ENCODE data around the gene KCNJ6. TPM values are rescaled to one million over a fixed set of nuclear protein-coding genes. Genes with fewer than 3 reads are reported as not detected.

The KCNJ6 gene
- total RNA-seq, 1 experiment from 2014 or later: not detected

- Histone ChIP-seq H3K9me2 (ENCODE audit: insufficient read depth) (no peaks in the 10 kb centered on the region), H3K27me3 (ENCODE audit: insufficient read depth, low read length) (no peaks in the 10 kb centered on the region), H3K9ac (ENCODE audit: low read length) (no peak overlapping the region), H2AFZ (ENCODE audit: low read depth, low read length, poor library complexity, severe bottlenecking) (no peak overlapping the region), H3K4me1 (ENCODE audit: control insufficient read depth in 1 of 2, insufficient read depth in 2 of 2, low read length in 2 of 2) (no peaks in the 10 kb centered on the region), H3K9me3 (ENCODE audit: control insufficient read depth in 1 of 2, insufficient read depth in 1 of 2, low read depth in 1 of 2, low read length in 2 of 2) (peaks cover 0 to 13% of the 10 kb centered on the region in 2 experiments; a peak in 1 of 4 replicates), H4K20me1 (ENCODE audit: insufficient read depth) (no peaks in the 10 kb centered on the region), H3K4me2 (ENCODE audit: low read length) (no peak overlapping the region), H3K79me2 (ENCODE audit: insufficient read depth, low read length) (no peaks in the 10 kb centered on the region), H3K36me3 (ENCODE audit: control insufficient read depth in 1 of 2, insufficient read depth in 2 of 2, low read length in 2 of 2) (no peaks in the 10 kb centered on the region), H3K4me3 (replicated peaks in 1 of 2; ENCODE audit: low read depth in 1 of 2, low read length in 2 of 2) (no peak overlapping the region), H3K27ac (ENCODE audit: low read depth, low read length) (no peak overlapping the region)
- DNase-seq (ENCODE audit: low read depth, low spot score) (no peak), ATAC-seq (no peak)
- intact Hi-C loops (cut with micrococcal nuclease): no loop called here
- CTCF ChIA-PET: no interaction called here
- POLR2A ChIA-PET: no interaction called here
- no peak for TF ChIP-seq JUND (IDR thresholded peaks at IDR 0.05)
- no peak for TF ChIP-seq SRF (IDR thresholded peaks at IDR 0.05; ENCODE audit: low read depth)
- TF ChIP-seq ZNF274 (IDR thresholded peaks at IDR 0.05; ENCODE audit: low read depth, low read length): no peak
- no peak for TF ChIP-seq EZH2phosphoT487 (IDR thresholded peaks at IDR 0.05; ENCODE audit: borderline replicate concordance)
- no peak for TF ChIP-seq CBX3 (IDR thresholded peaks at IDR 0.05; ENCODE audit: low read depth)
- no peak for TF ChIP-seq SP1 (IDR thresholded peaks at IDR 0.05; ENCODE audit: low read depth)
- RAD21 ChIA-PET (ENCODE audit: low non-redundant PET in 1 of 2, low total read pairs in 2 of 2, uncharacterized antibody in 2 of 2, unreplicated experiment in 2 of 2): no interaction called here
- no TSS peak for BruUV-seq (replicated peaks)
Observed at GRCh38 chr21:37945036-37945435, 28.8 kb upstream of the KCNJ6 start.

GRCh38 chr21:37944496-37944895, 28.2 kb upstream of the KCNJ6 start:
- no peak overlapping the region for H2AFZ ChIP-seq (ENCODE audit: low read depth, low read length, poor library complexity, severe bottlenecking)
- RAD21 ChIA-PET (ENCODE audit: low non-redundant PET in 1 of 2, low total read pairs in 2 of 2, uncharacterized antibody in 2 of 2, unreplicated experiment in 2 of 2): no interaction called here
- H3K79me2 ChIP-seq (ENCODE audit: insufficient read depth, low read length): no peaks in the 10 kb centered on the region
- no peak overlapping the region for H3K9ac ChIP-seq (ENCODE audit: low read length)
- H3K27ac ChIP-seq (ENCODE audit: low read depth, low read length): no peak overlapping the region
- H3K36me3 ChIP-seq (ENCODE audit: control insufficient read depth in 1 of 2, insufficient read depth in 2 of 2, low read length in 2 of 2): no peaks in the 10 kb centered on the region
- H3K27me3 ChIP-seq (ENCODE audit: insufficient read depth, low read length): no peaks in the 10 kb centered on the region
- peaks cover 0 to 13% of the 10 kb centered on the region in 2 experiments; a peak in 1 of 4 replicates for H3K9me3 ChIP-seq (ENCODE audit: control insufficient read depth in 1 of 2, insufficient read depth in 1 of 2, low read depth in 1 of 2, low read length in 2 of 2)
- no peaks in the 10 kb centered on the region for H3K4me1 ChIP-seq (ENCODE audit: control insufficient read depth in 1 of 2, insufficient read depth in 2 of 2, low read length in 2 of 2)
- no TSS peak for BruUV-seq (replicated peaks)
- H3K4me3 ChIP-seq (replicated peaks in 1 of 2; ENCODE audit: low read depth in 1 of 2, low read length in 2 of 2): no peak overlapping the region
- intact Hi-C loops (cut with micrococcal nuclease): no loop called here
- DNase-seq (ENCODE audit: low read depth, low spot score) (no peak), ATAC-seq (no peak)
- no peak overlapping the region for H3K4me2 ChIP-seq (ENCODE audit: low read length)
- CTCF ChIA-PET: no interaction called here
- POLR2A ChIA-PET: no interaction called here
- H4K20me1 ChIP-seq (ENCODE audit: insufficient read depth): no peaks in the 10 kb centered on the region
- H3K9me2 ChIP-seq (ENCODE audit: insufficient read depth): no peaks in the 10 kb centered on the region
- TF ChIP-seq EZH2phosphoT487 (IDR thresholded peaks at IDR 0.05; ENCODE audit: borderline replicate concordance) (no peak), FOSL1 (IDR thresholded peaks at IDR 0.05; ENCODE audit: low read depth) (no peak), ZBTB33 (IDR thresholded peaks at IDR 0.05; ENCODE audit: extremely low read depth, insufficient replicate concordance, low read length) (no peak), ATF3 (IDR thresholded peaks at IDR 0.05) (no peak), POLR2AphosphoS5 (IDR thresholded peaks at IDR 0.05; ENCODE audit: low read depth, low read length) (no peak), TCF7L2 (IDR thresholded peaks at IDR 0.05; ENCODE audit: borderline replicate concordance, extremely low read depth, insufficient read depth, insufficient read length) (no peak), ELF1 (IDR thresholded peaks at IDR 0.05; ENCODE audit: borderline replicate concordance, low read depth) (no peak), REST (IDR thresholded peaks at IDR 0.05; ENCODE audit: low read depth) (no peak), CEBPB (IDR thresholded peaks at IDR 0.05; ENCODE audit: low read depth) (no peak), ZFX (IDR thresholded peaks at IDR 0.05) (no peak)

Measured in HCT116 (cell line).